Skeletal muscle tissue (tissue), 4 donors: ENCODE data around the gene HPN. TPM values are rescaled to one million over a fixed set of nuclear protein-coding genes. Genes with fewer than 3 reads are reported as not detected.

Experiments
- H3K27ac ChIP-seq: one replicate; pipeline ENCODE4 v1.7.0; 2013; ENCODE audit warnings: mild to moderate bottlenecking, low read depth, low read length, inconsistent platforms
- H3K27me3 ChIP-seq, 3 donors: one replicate each; pipeline ENCODE4 v1.7.0; 2013; ENCODE audit warnings: low read length in 3 of 3; ENCODE audit not compliant: control insufficient read depth in 3 of 3, insufficient read depth in 3 of 3
- H3K36me3 ChIP-seq, 3 donors: one replicate each; pipeline ENCODE4 v1.7.0; 2013; ENCODE audit warnings: low read length in 3 of 3; ENCODE audit not compliant: control insufficient read depth in 3 of 3, insufficient read depth in 3 of 3
- H3K4me1 ChIP-seq, 3 donors: one replicate each; pipeline ENCODE4 v1.7.0; 2013; ENCODE audit warnings: low read length in 3 of 3, mild to moderate bottlenecking in 3 of 3; ENCODE audit not compliant: control insufficient read depth in 3 of 3, insufficient read depth in 3 of 3
- H3K4me3 ChIP-seq, 3 donors: one replicate each; pipeline ENCODE4 v1.7.0; 2013; ENCODE audit warnings: low read length in 3 of 3
- H3K9ac ChIP-seq, 3 donors: one replicate each; pipeline ENCODE4 v1.7.0; 2013; ENCODE audit warnings: low read length in 3 of 3, mild to moderate bottlenecking in 3 of 3, moderate library complexity in 2 of 3, low read depth in 1 of 3
- H3K9me3 ChIP-seq, 3 donors: one replicate each; pipeline ENCODE4 v1.7.0; 2013; ENCODE audit warnings: low read length in 3 of 3; ENCODE audit not compliant: control insufficient read depth in 3 of 3
- total RNA-seq: library from RNA; depleted of rRNA; stranded (reverse); fragments of >200 nt; gene quantifications from one replicate; pipeline ENCODE4 v1.2.3, GENCODE V29; 2014
- donor health status: Osteomylitis.

The HPN gene
- total RNA-seq, 1 donor from 2014 or later: 0.52 TPM

GRCh38 chr19:35060160-35060855, 18.8 kb downstream of the HPN start:
- H3K9me3 ChIP-seq: no peaks in the 10 kb centered on the region
- H3K36me3 ChIP-seq: no peaks in the 10 kb centered on the region
- no peaks in the 10 kb centered on the region for H3K27me3 ChIP-seq
- no peak overlapping the region for H3K4me3 ChIP-seq
- H3K27ac ChIP-seq: no peak overlapping the region
- H3K4me1 ChIP-seq: peaks cover 9 to 13% (median 10%) of the 10 kb centered on the region in 3 donors
- no peak overlapping the region for H3K9ac ChIP-seq

DNA sequence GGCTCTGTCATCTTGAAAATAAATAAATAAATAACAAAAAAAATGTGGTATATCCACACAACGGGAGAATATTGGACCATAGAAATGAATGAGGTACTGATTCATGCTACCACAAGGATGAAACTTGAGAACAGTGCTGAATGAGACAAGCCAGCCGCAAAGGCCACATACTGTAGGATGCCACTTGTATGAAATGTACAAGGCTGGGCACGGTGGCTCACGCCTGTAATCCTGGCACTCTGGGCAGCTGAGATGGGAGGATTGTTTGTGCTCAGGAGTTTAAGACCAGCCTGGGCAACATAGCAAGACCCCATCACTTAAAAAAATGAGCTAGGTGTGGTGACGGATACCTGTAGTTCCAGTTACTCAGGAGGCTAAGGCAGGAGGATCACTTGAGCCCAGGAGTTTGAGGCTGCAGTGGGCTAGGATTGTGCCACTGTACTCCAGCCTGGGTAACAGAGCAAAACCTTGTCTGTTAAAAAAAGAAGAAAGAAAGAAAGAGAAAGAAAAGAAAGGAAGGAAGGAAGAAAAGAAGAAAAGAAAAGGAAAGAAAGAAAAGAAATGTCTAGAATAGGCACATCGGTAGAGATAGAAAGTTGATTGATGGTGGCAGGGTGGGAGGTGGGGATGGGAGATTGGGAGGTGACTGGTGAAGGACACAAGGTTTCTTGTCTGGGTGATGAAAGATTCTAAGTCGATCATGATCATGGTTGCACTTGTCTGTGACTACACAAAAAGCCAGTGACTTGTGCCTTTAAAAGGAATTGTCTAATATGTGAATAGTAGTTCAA, 20.3 kb downstream of the HPN start:
- no peak overlapping the region for H3K27ac ChIP-seq
- H3K36me3 ChIP-seq: no peaks in the 10 kb centered on the region
- peaks cover 0 to 3% (median 0%) of the 10 kb centered on the region in 3 donors for H3K4me1 ChIP-seq
- H3K27me3 ChIP-seq: no peaks in the 10 kb centered on the region
- H3K4me3 ChIP-seq: no peak overlapping the region
- H3K9ac ChIP-seq: peak overlapping the region in 1 of 3 donors; percentile 16
- no peaks in the 10 kb centered on the region for H3K9me3 ChIP-seq

DNA sequence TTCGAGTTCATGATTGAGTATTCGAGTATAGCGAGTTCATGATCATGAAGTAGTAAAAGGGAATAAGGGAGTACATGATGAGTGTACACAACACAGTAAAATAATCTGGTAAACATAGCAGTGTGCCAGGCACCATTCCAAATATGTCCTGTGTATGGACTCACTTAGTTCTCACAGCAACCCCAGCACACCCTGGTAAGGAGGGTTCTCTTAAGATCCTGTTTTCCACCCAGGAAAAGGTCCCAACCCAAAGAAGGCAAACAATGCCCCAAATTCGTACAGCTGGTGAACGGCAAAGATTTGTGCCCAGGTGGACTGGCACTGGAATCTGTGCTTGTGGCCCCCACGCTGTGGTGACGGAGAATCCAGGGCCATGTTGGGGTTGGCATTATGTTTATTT, 21.4 kb downstream of the HPN start:
- H3K9ac ChIP-seq: no peak overlapping the region
- peaks cover 0 to 9% (median under 1%) of the 10 kb centered on the region in 3 donors for H3K4me1 ChIP-seq
- no peak overlapping the region for H3K27ac ChIP-seq
- H3K9me3 ChIP-seq: no peaks in the 10 kb centered on the region
- H3K27me3 ChIP-seq: no peaks in the 10 kb centered on the region
- no peak overlapping the region for H3K4me3 ChIP-seq
- H3K36me3 ChIP-seq: no peaks in the 10 kb centered on the region

- Histone ChIP-seq H3K27ac (no peak overlapping the region), H3K9me3 (no peaks in the 10 kb centered on the region), H3K9ac (no peak overlapping the region), H3K36me3 (no peaks in the 10 kb centered on the region), H3K27me3 (peaks cover 0 to 4% (median 0%) of the 10 kb centered on the region in 3 donors), H3K4me3 (no peak overlapping the region), H3K4me1 (peaks cover 0 to 15% (median 8%) of the 10 kb centered on the region in 3 donors)
These were observed 22.7 kb downstream of the HPN start for GRCh38 chr19:35063940-35064818.

DNA sequence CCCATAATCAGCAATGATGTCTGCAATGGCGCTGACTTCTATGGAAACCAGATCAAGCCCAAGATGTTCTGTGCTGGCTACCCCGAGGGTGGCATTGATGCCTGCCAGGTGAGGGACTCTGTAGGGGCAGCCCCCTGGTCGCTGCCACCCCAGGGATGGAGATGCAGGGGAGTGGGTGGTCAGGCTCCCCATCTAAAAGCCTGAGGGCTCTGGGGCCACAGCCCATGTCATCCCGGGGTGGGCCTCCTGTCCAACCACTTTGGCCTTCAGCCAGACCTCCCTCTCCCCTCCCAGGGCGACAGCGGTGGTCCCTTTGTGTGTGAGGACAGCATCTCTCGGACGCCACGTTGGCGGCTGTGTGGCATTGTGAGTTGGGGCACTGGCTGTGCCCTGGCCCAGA, 24.1 kb downstream of the HPN start:
- H3K4me1 ChIP-seq: peaks cover 0 to 15% (median 8%) of the 10 kb centered on the region in 3 donors
- peaks cover 2 to 3% (median 2%) of the 10 kb centered on the region in 3 donors for H3K9me3 ChIP-seq
- no peak overlapping the region for H3K4me3 ChIP-seq
- H3K27me3 ChIP-seq: peaks cover 0 to 4% (median 0%) of the 10 kb centered on the region in 3 donors
- H3K36me3 ChIP-seq: no peaks in the 10 kb centered on the region
- no peak overlapping the region for H3K9ac ChIP-seq
- no peak overlapping the region for H3K27ac ChIP-seq

GRCh38 chr19:35066121-35066520, 24.6 kb downstream of the HPN start:
- Histone ChIP-seq H3K36me3 (no peaks in the 10 kb centered on the region), H3K4me1 (peaks cover 0 to 15% (median 8%) of the 10 kb centered on the region in 3 donors), H3K27ac (no peak overlapping the region), H3K9ac (no peak overlapping the region), H3K4me3 (no peak overlapping the region), H3K27me3 (peaks cover 0 to 4% (median 0%) of the 10 kb centered on the region in 3 donors), H3K9me3 (peaks cover 3 to 5% (median 4%) of the 10 kb centered on the region in 3 donors)

GRCh38 chr19:35066691-35067563, 25.4 kb downstream of the HPN start:
- Histone ChIP-seq H3K4me1 (peaks cover 0 to 13% (median 8%) of the 10 kb centered on the region in 3 donors), H3K27me3 (peaks cover 0 to 4% (median 0%) of the 10 kb centered on the region in 3 donors), H3K4me3 (no peak overlapping the region), H3K27ac (no peak overlapping the region), H3K36me3 (no peaks in the 10 kb centered on the region), H3K9ac (no peak overlapping the region), H3K9me3 (peaks cover 3 to 5% (median 4%) of the 10 kb centered on the region in 3 donors)

DNA sequence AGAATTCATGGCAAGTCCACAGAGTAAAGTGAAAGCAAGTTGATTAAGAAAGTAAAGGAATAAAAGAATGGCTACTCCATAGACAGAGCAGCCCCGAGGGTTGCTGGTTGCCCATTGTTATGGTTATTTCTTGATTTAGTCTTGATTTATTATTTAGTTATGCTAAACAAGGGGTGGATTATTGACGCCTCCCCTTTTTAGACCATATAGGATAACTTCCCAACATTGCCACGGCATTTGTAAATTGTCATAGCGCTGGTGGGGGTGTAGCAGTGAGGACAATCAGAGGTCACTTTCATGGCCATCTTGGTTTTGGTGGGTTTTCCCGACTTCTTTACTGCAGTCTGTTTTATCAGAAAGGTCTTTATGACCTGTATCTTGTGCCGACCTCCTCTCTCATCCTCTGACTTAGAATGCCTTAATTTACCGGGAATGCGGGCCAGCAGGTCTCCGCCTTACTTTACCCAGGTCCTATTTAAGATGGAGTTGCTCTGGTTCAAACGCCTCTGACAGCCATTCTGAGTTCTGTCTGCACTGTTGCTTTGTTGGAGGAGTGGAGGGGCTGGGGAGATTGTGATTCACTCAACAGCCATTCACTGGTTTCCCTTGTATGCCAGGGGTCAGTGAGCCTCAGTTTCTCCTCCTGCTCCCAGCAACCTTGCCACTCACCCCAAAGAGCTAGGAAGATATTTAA, 27.6 kb downstream of the HPN start:
- no peak overlapping the region for H3K4me3 ChIP-seq
- peak overlapping the region; percentile 74 for H3K27ac ChIP-seq
- peaks cover 3 to 5% (median 4%) of the 10 kb centered on the region in 3 donors for H3K9me3 ChIP-seq
- H3K36me3 ChIP-seq: no peaks in the 10 kb centered on the region
- H3K27me3 ChIP-seq: peaks cover 0 to 4% (median 0%) of the 10 kb centered on the region in 3 donors
- peaks cover 0 to 13% (median 8%) of the 10 kb centered on the region in 3 donors for H3K4me1 ChIP-seq
- peak overlapping the region in 1 of 3 donors; percentile 68 for H3K9ac ChIP-seq
